ENCODE data around the gene GZMM. TPM values are rescaled to one million over a fixed set of nuclear protein-coding genes. Genes with fewer than 3 reads are reported as not detected.

Gene GZMM
- total RNA-seq, 6 experiments from 2014 or later, result 0.59 to 0.95 (median 0.74) TPM; not detected in 3

DNA sequence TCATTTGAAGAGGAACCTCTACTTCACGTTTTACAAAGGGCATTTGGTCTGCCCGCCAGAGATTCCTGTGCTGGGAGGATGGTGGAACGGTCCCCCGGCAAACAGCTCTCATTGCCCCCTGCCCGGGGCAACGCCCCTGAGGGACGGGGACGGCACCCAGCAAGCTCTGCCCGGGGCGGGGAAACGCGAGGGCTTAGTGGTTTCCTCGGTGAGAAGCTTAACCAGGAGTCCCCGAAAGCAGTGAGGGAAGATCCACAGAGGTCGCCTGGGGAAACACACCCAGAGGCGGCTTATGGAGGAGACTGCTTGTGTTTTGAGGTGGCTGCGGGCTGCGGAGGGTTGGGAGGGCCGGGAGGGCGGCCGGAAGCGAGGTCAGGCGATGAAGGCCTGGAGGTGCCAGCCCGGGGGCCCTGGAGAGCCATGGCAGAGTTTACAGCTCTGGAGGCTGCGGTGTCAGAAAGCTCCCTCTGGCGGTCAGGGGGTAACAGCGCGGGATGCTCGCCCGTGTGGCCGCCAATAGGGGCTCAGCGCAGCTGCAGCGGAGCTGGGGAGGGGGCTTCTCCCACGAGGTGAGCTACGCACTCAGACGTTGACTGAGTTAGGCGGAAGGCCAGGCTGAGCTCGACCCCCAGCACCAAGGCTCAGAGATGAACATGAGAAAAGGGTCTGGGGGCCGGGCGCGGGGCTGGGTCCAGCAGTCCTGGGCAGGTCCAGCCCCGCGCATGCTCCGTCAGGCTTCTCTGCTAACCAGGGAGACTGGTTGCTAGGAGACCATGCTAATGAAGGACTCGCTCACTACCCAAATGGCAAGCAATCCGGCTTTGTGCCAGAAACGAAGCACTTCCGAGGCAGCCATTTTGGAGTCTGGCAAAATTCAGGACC is 37.2 kb upstream of the GZMM start:
- Histone ChIP-seq H3K9me3 (no peaks in the 10 kb centered on the region), H3K4me1 (peaks cover 0 to 10% (median 3%) of the 10 kb centered on the region in 4 donors), H3K27ac (peak overlapping the region; percentile 87 to 88 (median 88)), H3K4me3 (peak overlapping the region; percentile 96 to 100 (median 100)), H3K36me3 (no peaks in the 10 kb centered on the region), H3K27me3 (no peaks in the 10 kb centered on the region)
- DNase-seq, result peak; percentile 98 to 100 (median 98)
- ATAC-seq, result peak; percentile 84 to 88 (median 87)
- peak; percentile 97 to 98 (median 98) for TF ChIP-seq CTCF (IDR thresholded peaks at IDR 0.05)
- peak; percentile 25 for TF ChIP-seq POLR2A (IDR thresholded peaks at IDR 0.05)
- WGBS (ENCODE audit: insufficient coverage, low coverage, low lambda C conversion rate, missing lambda C conversion rate), result 3% methylated on average over 29 of the region's 48 CpGs
- intact Hi-C loops (cut with DNase I), result no loop called here

- ATAC-seq, result peak; percentile 83 to 92 (median 88)
- DNase-seq, result peak; percentile 83 to 94 (median 94)
- Histone ChIP-seq H3K36me3 (no peaks in the 10 kb centered on the region), H3K4me3 (peak within 1 kb of the TSS; percentile 96 to 100 (median 100)), H3K4me1 (peaks cover 0 to 10% (median 3%) of the 10 kb centered on the region in 4 donors), H3K9me3 (no peaks in the 10 kb centered on the region), H3K27me3 (no peaks in the 10 kb centered on the region), H3K27ac (peak within 1 kb of the TSS; percentile 87 to 88 (median 88))
- TF ChIP-seq POLR2A (IDR thresholded peaks at IDR 0.05) (peak; percentile 53), CTCF (IDR thresholded peaks at IDR 0.05) (peak in 1 of 4 donors; percentile 4)
- intact Hi-C loops (cut with DNase I), result no loop called here
- WGBS (ENCODE audit: insufficient coverage, low coverage, low lambda C conversion rate, missing lambda C conversion rate), result 0% methylated on average over 15 of the region's 81 CpGs
Measured at GRCh38 chr19:507286-508203, 36.3 kb upstream of the GZMM start, which contains the start of gene TPGS1. TPGS1 (plus strand) TSS chr19:507497; CDS start chr19:507507, 10 bp downstream.

- TF ChIP-seq CTCF (IDR thresholded peaks at IDR 0.05), result no peak
- no peak for TF ChIP-seq POLR2A (IDR thresholded peaks at IDR 0.05)
- H3K9me3 ChIP-seq, result no peaks in the 10 kb centered on the region
- H3K4me1 ChIP-seq, result peaks cover 0 to 10% (median 3%) of the 10 kb centered on the region in 4 donors
- no peaks in the 10 kb centered on the region for H3K36me3 ChIP-seq
- 55% methylated on average over 20 of the region's 32 CpGs for WGBS (ENCODE audit: insufficient coverage, low coverage, low lambda C conversion rate, missing lambda C conversion rate)
- no peak for ATAC-seq
- no peak overlapping the region for H3K27ac ChIP-seq
- H3K27me3 ChIP-seq, result no peaks in the 10 kb centered on the region
- DNase-seq, result no peak
- H3K4me3 ChIP-seq, result peak overlapping the region; percentile 96 to 100 (median 100)
- intact Hi-C loops (cut with DNase I), result no loop called here
Measured at GRCh38 chr19:508204-509150, 35.4 kb upstream of the GZMM start.

Measured in right lobe of liver (tissue), 6 donors.